ENCODE data around the gene PRSS12. TPM values are rescaled to one million over a fixed set of nuclear protein-coding genes. Genes with fewer than 3 reads are reported as not detected.

PRSS12 gene
- total RNA-seq, 2 experiments from 2014 or later, result not detected

GRCh38 chr4:118353534-118354030, 779 bp upstream of the PRSS12 start:
- intact Hi-C loops (cut with micrococcal nuclease; ENCODE audit: unreplicated experiment), result no loop called here
- no peak overlapping the region for H3K4me2 ChIP-seq (ENCODE audit: low read length)
- no peaks in the 10 kb centered on the region for H3K36me3 ChIP-seq (ENCODE audit: insufficient read depth, low read length)
- no peak overlapping the region for H2AFZ ChIP-seq (ENCODE audit: low read length)
- H3K4me3 ChIP-seq (ENCODE audit: low read depth, low read length, poor library complexity, severe bottlenecking), result no peak overlapping the region
- H3K9me3 ChIP-seq (ENCODE audit: low read length), result no peaks in the 10 kb centered on the region
- H3K4me1 ChIP-seq (ENCODE audit: insufficient read depth, low read length, poor library complexity, severe bottlenecking), result no peaks in the 10 kb centered on the region
- BruUV-seq (replicated peaks), result no TSS peak
- no peak overlapping the region for H3K27ac ChIP-seq (ENCODE audit: low read depth, low read length, poor library complexity, severe bottlenecking)
- H3K9me2 ChIP-seq (ENCODE audit: insufficient read depth, low read length), result no peaks in the 10 kb centered on the region
- no peaks in the 10 kb centered on the region for H3K79me2 ChIP-seq (ENCODE audit: insufficient read depth, low read depth, low read length)
- no peak for DNase-seq (ENCODE audit: low spot score)
- TF ChIP-seq EZH2phosphoT487 (IDR thresholded peaks at IDR 0.05; ENCODE audit: borderline replicate concordance, low read depth, low read length) (no peak), CTCF (conservative IDR thresholded peaks at IDR 0.05; ENCODE audit: low read length) (no peak)
- ChIA-PET CTCF (ENCODE audit: unreplicated experiment) (no interaction called here), POLR2A (no interaction called here)
- H4K20me1 ChIP-seq (ENCODE audit: insufficient read depth, low read length), result no peaks in the 10 kb centered on the region

- ChIA-PET CTCF (ENCODE audit: unreplicated experiment) (no interaction called here), POLR2A (interaction anchor here (0.7 to 1.2 kb wide), 3 partner anchors 12 to 1367 kb away, joined by 3 read pairs; no protein-coding TSS in a partner anchor)
- no peaks in the 10 kb centered on the region for H3K4me1 ChIP-seq (ENCODE audit: insufficient read depth, low read length, poor library complexity, severe bottlenecking)
- no TSS peak for BruUV-seq (replicated peaks)
- no peak overlapping the region for H3K4me3 ChIP-seq (ENCODE audit: low read depth, low read length, poor library complexity, severe bottlenecking)
- no peak overlapping the region for H3K4me2 ChIP-seq (ENCODE audit: low read length)
- no peak for TF ChIP-seq CTCF (conservative IDR thresholded peaks at IDR 0.05; ENCODE audit: low read length)
- no peak for TF ChIP-seq EZH2phosphoT487 (IDR thresholded peaks at IDR 0.05; ENCODE audit: borderline replicate concordance, low read depth, low read length)
- no peak for DNase-seq (ENCODE audit: low spot score)
- H2AFZ ChIP-seq (ENCODE audit: low read length), result no peak overlapping the region
- intact Hi-C loops (cut with micrococcal nuclease; ENCODE audit: unreplicated experiment), result no loop called here
- H3K27ac ChIP-seq (ENCODE audit: low read depth, low read length, poor library complexity, severe bottlenecking), result no peak overlapping the region
- no peaks in the 10 kb centered on the region for H3K36me3 ChIP-seq (ENCODE audit: insufficient read depth, low read length)
- H4K20me1 ChIP-seq (ENCODE audit: insufficient read depth, low read length), result no peaks in the 10 kb centered on the region
- no peaks in the 10 kb centered on the region for H3K9me3 ChIP-seq (ENCODE audit: low read length)
- no peaks in the 10 kb centered on the region for H3K79me2 ChIP-seq (ENCODE audit: insufficient read depth, low read depth, low read length)
- H3K9me2 ChIP-seq (ENCODE audit: insufficient read depth, low read length), result no peaks in the 10 kb centered on the region
Measured at GRCh38 chr4:118351851-118352827, 664 bp downstream of the PRSS12 start.

GRCh38 chr4:118350961-118351360, 1.8 kb downstream of the PRSS12 start:
- Histone ChIP-seq H3K9me3 (ENCODE audit: low read length) (no peaks in the 10 kb centered on the region), H3K36me3 (ENCODE audit: insufficient read depth, low read length) (no peaks in the 10 kb centered on the region), H4K20me1 (ENCODE audit: insufficient read depth, low read length) (no peaks in the 10 kb centered on the region), H3K9me2 (ENCODE audit: insufficient read depth, low read length) (no peaks in the 10 kb centered on the region), H2AFZ (ENCODE audit: low read length) (no peak overlapping the region), H3K27ac (ENCODE audit: low read depth, low read length, poor library complexity, severe bottlenecking) (no peak overlapping the region), H3K79me2 (ENCODE audit: insufficient read depth, low read depth, low read length) (no peaks in the 10 kb centered on the region), H3K4me1 (ENCODE audit: insufficient read depth, low read length, poor library complexity, severe bottlenecking) (no peaks in the 10 kb centered on the region), H3K4me3 (ENCODE audit: low read depth, low read length, poor library complexity, severe bottlenecking) (no peak overlapping the region), H3K4me2 (ENCODE audit: low read length) (no peak overlapping the region)
- CTCF ChIA-PET (ENCODE audit: unreplicated experiment), result no interaction called here
- no TSS peak for BruUV-seq (replicated peaks)
- TF ChIP-seq CTCF (conservative IDR thresholded peaks at IDR 0.05; ENCODE audit: low read length) (no peak), EZH2phosphoT487 (IDR thresholded peaks at IDR 0.05; ENCODE audit: borderline replicate concordance, low read depth, low read length) (no peak)
- no peak for DNase-seq (ENCODE audit: low spot score)
- POLR2A ChIA-PET, result interaction anchor here (0.7 to 1.2 kb wide), 2 partner anchors 13 to 1366 kb away, joined by 3 read pairs; no protein-coding TSS in a partner anchor
- intact Hi-C loops (cut with micrococcal nuclease; ENCODE audit: unreplicated experiment), result no loop called here
